Stomach (tissue), 9 donors: ENCODE data around the gene MEPE. TPM values are rescaled to one million over a fixed set of nuclear protein-coding genes. Genes with fewer than 3 reads are reported as not detected.

ENCODE experiments used
- DNase-seq, 2 donors: peaks; one replicate each; pipeline versions ENCODE4 v3.0.0 to v3.0.0-alpha.2; 2013 to 2019
- H3K27ac ChIP-seq, 5 donors: fragments of 200-600 bp in 4 of 5; sonication (generic) in 4 of 5; one replicate each; pipeline ENCODE4 v1.5.1; 2013 to 2019; ENCODE audit warnings: mild to moderate bottlenecking in 1 of 5, moderate library complexity in 1 of 5
- H3K27me3 ChIP-seq, 3 donors: fragments of 200-600 bp; sonication (generic); one replicate each; pipeline ENCODE4 v1.5.1; 2017 to 2019; ENCODE audit warnings: mixed run types in 1 of 3
- H3K36me3 ChIP-seq, 4 donors: fragments of 200-600 bp; sonication (generic); 1 replicate in 3 of 4; 2 replicates in 1 of 4; pipeline ENCODE4 v1.5.1; 2016 to 2019
- H3K4me1 ChIP-seq, 4 donors: fragments of 200-600 bp; sonication (generic); one replicate each; pipeline ENCODE4 v1.5.1; 2016 to 2019
- H3K4me3 ChIP-seq, 4 donors: fragments of 200-600 bp; sonication (generic) in 3 of 4; one replicate each; pipeline ENCODE4 v1.5.1; 2016 to 2019; ENCODE audit warnings: mild to moderate bottlenecking in 1 of 4
- H3K9me3 ChIP-seq, 4 donors: fragments of 200-600 bp; sonication (generic); one replicate each; pipeline ENCODE4 v1.5.1; 2016 to 2019
- CTCF ChIP-seq, 7 experiments: fragments of 450-650 bp in 4 of 7; fragments of 200-600 bp in 3 of 7; sonication (generic) in 3 of 7; IDR thresholded peaks; one replicate each; pipeline ENCODE4 v1.5.1; 2016 to 2019; ENCODE audit warnings: antibody characterized with exemption in 7 of 7, control low read depth in 2 of 7, mild to moderate bottlenecking in 1 of 7
- EP300 ChIP-seq: sonication (generic); formaldehyde crosslinking; IDR thresholded peaks from one replicate; pipeline ENCODE4 v1.6.1; 2017; ENCODE audit warnings: antibody characterized with exemption
- POLR2A ChIP-seq, 4 donors: fragments of 450-650 bp; IDR thresholded peaks; one replicate each; pipeline ENCODE4 v1.6.1; 2016; ENCODE audit warnings: antibody characterized with exemption in 4 of 4, control low read depth in 2 of 4, mild to moderate bottlenecking in 1 of 4, moderate library complexity in 1 of 4
- POLR2AphosphoS5 ChIP-seq, 3 donors: sonication (generic); formaldehyde crosslinking; IDR thresholded peaks; one replicate each; pipeline ENCODE4 v1.6.1; 2016; ENCODE audit warnings: antibody characterized with exemption in 3 of 3
- WGBS, 5 donors: extraction: QIAGEN DNeasy Blood & Tissue Kit in 3 of 5; methylation state at CpG; one replicate each; pipeline versions ENCODE4 v1.1.5 to v1.1.7; 2013 to 2018; 5-methylcytosine and 5-hydroxymethylcytosine counted together
- intact Hi-C: fragments of 100-400 bp; cut with DNase I; formaldehyde crosslinking; loops from one replicate; pipeline ENCODE4 v1.15.1; 2023; ENCODE audit warnings: low total_unique reads
- polyA plus RNA-seq, 3 donors: library from polyadenylated mRNA; stranded (reverse); fragments of 200-250 nt; gene quantifications; one replicate each; pipeline ENCODE4 v1.2.3, GENCODE V29; 2013
- total RNA-seq, 5 donors: library from RNA; depleted of rRNA; stranded (reverse); fragments of >200 nt; gene quantifications; one replicate each; pipeline versions ENCODE4 v1.1.0 to v1.2.3, GENCODE V29; 2014 to 2016
- donor health status: healthy with polysubstance abuse.
- donor health status: Bipolar disorder and iron deficiency.
- donor health status: healthy.

The MEPE gene
- total and polyA plus RNA-seq, 8 donors = not detected

- no peaks in the 10 kb centered on the region for H3K36me3 ChIP-seq
- no peak overlapping the region for H3K4me3 ChIP-seq
- H3K9me3 ChIP-seq = no peaks in the 10 kb centered on the region
- intact Hi-C loops = no loop called here
- H3K27ac ChIP-seq = no peak overlapping the region
- TF ChIP-seq POLR2AphosphoS5 (IDR thresholded peaks at IDR 0.05) (no peak), EP300 (no peak), CTCF (IDR thresholded peaks at IDR 0.05) (no peak), POLR2A (IDR thresholded peaks at IDR 0.05) (no peak)
- H3K4me1 ChIP-seq = no peaks in the 10 kb centered on the region
- H3K27me3 ChIP-seq = no peaks in the 10 kb centered on the region
- no peak for DNase-seq
Observed at GRCh38 chr4:87802858-87803257, 29.9 kb upstream of the MEPE start.

GRCh38 chr4:87803421-87803820 is 29.3 kb upstream of the MEPE start:
- Histone ChIP-seq H3K27me3 (no peaks in the 10 kb centered on the region), H3K27ac (no peak overlapping the region), H3K36me3 (no peaks in the 10 kb centered on the region), H3K9me3 (no peaks in the 10 kb centered on the region), H3K4me1 (no peaks in the 10 kb centered on the region), H3K4me3 (no peak overlapping the region)
- DNase-seq = no peak
- TF ChIP-seq EP300 = no peak
- intact Hi-C loops = no loop called here
- 67 to 75% (median 69%) methylated on average over 2 of the region's 2 CpGs for WGBS, 5 donors

GRCh38 chr4:87804871-87805270 is 27.9 kb upstream of the MEPE start:
- TF ChIP-seq POLR2A (IDR thresholded peaks at IDR 0.05) = no peak
- no peak for TF ChIP-seq CTCF (IDR thresholded peaks at IDR 0.05)
- no peak for TF ChIP-seq EP300
- TF ChIP-seq POLR2AphosphoS5 (IDR thresholded peaks at IDR 0.05) = no peak

GRCh38 chr4:87805971-87806370 is 26.8 kb upstream of the MEPE start:
- H3K27me3 ChIP-seq = no peaks in the 10 kb centered on the region
- H3K4me3 ChIP-seq = no peak overlapping the region
- H3K36me3 ChIP-seq = no peaks in the 10 kb centered on the region
- no peak for TF ChIP-seq POLR2AphosphoS5 (IDR thresholded peaks at IDR 0.05)
- TF ChIP-seq CTCF (IDR thresholded peaks at IDR 0.05) = no peak
- TF ChIP-seq EP300 = no peak
- TF ChIP-seq POLR2A (IDR thresholded peaks at IDR 0.05) = no peak
- H3K4me1 ChIP-seq = no peaks in the 10 kb centered on the region
- 67 to 78% (median 75%) methylated on average over 2 of the region's 2 CpGs for WGBS, 5 donors
- H3K9me3 ChIP-seq = no peaks in the 10 kb centered on the region
- intact Hi-C loops = no loop called here
- no peak for DNase-seq
- no peak overlapping the region for H3K27ac ChIP-seq

More at GRCh38 chr4:87804871-87805270, 27.9 kb upstream of the MEPE start:
- DNase-seq = no peak
- Histone ChIP-seq H3K36me3 (no peaks in the 10 kb centered on the region), H3K4me1 (no peaks in the 10 kb centered on the region), H3K4me3 (no peak overlapping the region), H3K27me3 (no peaks in the 10 kb centered on the region), H3K27ac (no peak overlapping the region), H3K9me3 (no peaks in the 10 kb centered on the region)
- WGBS, 5 donors = 25 to 59% (median 36%) methylated on average over 2 of the region's 2 CpGs
- intact Hi-C loops = no loop called here

GRCh38 chr4:87806520-87806919 is 26.2 kb upstream of the MEPE start:
- intact Hi-C loops = no loop called here
- Histone ChIP-seq H3K4me1 (no peaks in the 10 kb centered on the region), H3K36me3 (no peaks in the 10 kb centered on the region), H3K4me3 (no peak overlapping the region), H3K27ac (no peak overlapping the region), H3K9me3 (no peaks in the 10 kb centered on the region), H3K27me3 (no peaks in the 10 kb centered on the region)
- TF ChIP-seq EP300 = no peak
- TF ChIP-seq POLR2A (IDR thresholded peaks at IDR 0.05) = no peak
- TF ChIP-seq POLR2AphosphoS5 (IDR thresholded peaks at IDR 0.05) = no peak
- TF ChIP-seq CTCF (IDR thresholded peaks at IDR 0.05) = no peak
- WGBS, 5 donors = 88 to 93% (median 91%) methylated on average over 3 of the region's 3 CpGs
- no peak for DNase-seq
